ENCODE measurements around the gene SMARCA2. TPM values are rescaled to one million over a fixed set of nuclear protein-coding genes. Genes with fewer than 3 reads are reported as not detected.
A peak's percentile ranks its signal among the peaks of the same experiment; 100 is the strongest.

Gene SMARCA2
- total and polyA plus RNA-seq, 10 of the 15 experiments (the other 5 are each of a cell fraction or from before 2014, with no cell fraction given): 100 to 392 (median 204) TPM

DNA sequence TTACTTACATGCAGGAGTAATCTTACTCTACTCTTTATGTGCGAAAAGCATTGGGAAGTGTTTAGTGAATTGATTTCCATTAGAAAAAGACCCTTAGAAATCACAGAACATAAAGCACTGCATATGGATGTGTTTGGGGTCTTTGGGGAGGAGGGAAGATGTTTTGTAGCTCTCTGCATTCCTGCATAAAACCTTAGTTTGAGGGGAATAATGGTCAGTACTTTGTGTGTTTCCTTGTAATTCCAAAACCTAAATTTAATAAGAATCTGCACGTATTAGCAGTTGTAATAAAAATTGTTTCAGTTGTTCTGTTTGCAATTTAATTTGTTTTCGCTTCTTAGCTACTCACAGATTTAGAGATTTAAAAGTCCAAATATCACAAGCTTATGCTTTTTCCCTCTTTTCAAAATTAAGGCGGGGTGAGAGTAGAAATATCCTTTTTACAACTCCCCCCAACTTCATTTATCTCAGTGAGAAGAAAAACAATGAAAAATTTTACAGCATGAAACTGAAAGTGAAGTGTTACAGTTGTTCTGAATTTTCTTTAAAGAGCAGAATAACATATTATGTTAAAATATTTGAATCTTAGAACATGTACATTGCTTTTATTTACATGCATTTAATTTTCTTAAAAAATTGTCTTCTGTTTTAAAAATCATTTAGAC, 143.8 kb downstream of the SMARCA2 start:
- peaks cover 83% of the 10 kb centered on the region for H3K79me2 ChIP-seq (ENCODE audit: control insufficient read depth, insufficient read depth, low read length)
- 0% methylated on average over 4 of the region's 4 CpGs for WGBS (ENCODE audit: insufficient coverage, insufficient replicate concordance, low lambda C conversion rate, missing lambda C conversion rate)
- H4K20me1 ChIP-seq (ENCODE audit: control insufficient read depth, insufficient read depth): no peaks in the 10 kb centered on the region
- peak overlapping the region; percentile 95 for H3K4me2 ChIP-seq (ENCODE audit: control insufficient read depth, insufficient read depth)
- H3K4me1 ChIP-seq (ENCODE audit: control insufficient read depth, insufficient read depth, low read length): peaks cover 9% of the 10 kb centered on the region; the same call in 1 of the 2 replicates
- no peak for DNase-seq (ENCODE audit: low read depth, low spot score)
- H3K27ac ChIP-seq (ENCODE audit: control insufficient read depth, insufficient read depth): peak overlapping the region; percentile 75
- BruUV-seq (replicated peaks): no TSS peak
- intact Hi-C loops (cut with micrococcal nuclease; ENCODE audit: unreplicated experiment): loop anchor here (5.0 to 10.0 kb wide), 2 partner anchors 282 to 566 kb away; no protein-coding TSS in a partner anchor
- H3K9ac ChIP-seq (ENCODE audit: control insufficient read depth, insufficient read depth, low read length): peak overlapping the region; percentile 80
- no peak for FAIRE-seq
- ChIA-PET POLR2A (interaction anchor here (0.6 to 1.3 kb wide), 3 partner anchors 145 to 685 kb away, joined by 3 to 8 read pairs (median 7); partner anchors contain the start of gene PUM3), RAD21 (ENCODE audit: unreplicated experiment) (interaction anchor here (2.1 kb wide), 1 partner anchor 12 kb away, joined by 7 read pairs; no protein-coding TSS in a partner anchor), SMC1A (ENCODE audit: uncharacterized antibody, unreplicated experiment) (interaction anchor here (0.8 to 2.5 kb wide), 8 partner anchors 9 to 53 kb away, joined by 3 to 9 read pairs (median 4); no protein-coding TSS in a partner anchor), CTCF (interaction anchor here (0.9 to 3.7 kb wide), 5 partner anchors 22 to 570 kb away, joined by 3 to 14 read pairs (median 5); no protein-coding TSS in a partner anchor)
- in situ Hi-C loops (cut with MboI): no loop called here
- no peaks in the 10 kb centered on the region for H3K27me3 ChIP-seq (replicated peaks in 1 of 2; ENCODE audit: control insufficient read depth in 2 of 2, insufficient read depth in 2 of 2, low read length in 1 of 2)
- H3K36me3 ChIP-seq (ENCODE audit: control insufficient read depth in 2 of 2, insufficient read depth in 2 of 2, low read length in 1 of 2): peaks cover 7 to 17% of the 10 kb centered on the region in 2 experiments
- no peaks in the 10 kb centered on the region for H3K9me3 ChIP-seq (replicated peaks; ENCODE audit: control insufficient read depth, insufficient read depth, low read length)
- H2AFZ ChIP-seq (ENCODE audit: control insufficient read depth, low read depth, low read length): no peak overlapping the region
- ATAC-seq: peak; percentile 16; the same call in 1 of the 3 replicates
- peak overlapping the region; percentile 79 for H3K4me3 ChIP-seq
- TF ChIP-seq IKZF1 (conservative IDR thresholded peaks at IDR 0.05) (no peak), BHLHE40 (IDR thresholded peaks at IDR 0.05; ENCODE audit: borderline replicate concordance in 1 of 2, low read depth in 2 of 2, low read length in 1 of 2) (no peak), NFYB (IDR thresholded peaks at IDR 0.05; ENCODE audit: insufficient read depth, low read depth, low read length) (no peak), ATF7 (IDR thresholded peaks at IDR 0.05; ENCODE audit: low read depth) (no peak), CBX5 (IDR thresholded peaks at IDR 0.05; ENCODE audit: low read depth) (no peak), MYB (IDR thresholded peaks at IDR 0.05; ENCODE audit: borderline replicate concordance, low read depth, low read length) (no peak), FOXK2 (IDR thresholded peaks at IDR 0.05) (no peak), RBBP5 (conservative IDR thresholded peaks at IDR 0.05) (no peak), SIX5 (IDR thresholded peaks at IDR 0.05; ENCODE audit: low read depth, low read length, severe bottlenecking) (no peak), KLF5 (IDR thresholded peaks at IDR 0.05; ENCODE audit: partially characterized antibody) (no peak), SUZ12 (IDR thresholded peaks at IDR 0.05; ENCODE audit: unreplicated experiment) (no peak), BCL11A (IDR thresholded peaks at IDR 0.05; ENCODE audit: low read depth, low read length) (no peak), GABPA (IDR thresholded peaks at IDR 0.05; ENCODE audit: low read depth) (no peak), EGR1 (IDR thresholded peaks at IDR 0.05; ENCODE audit: borderline replicate concordance in 1 of 2, low read depth in 2 of 2, low read length in 2 of 2) (no peak), TAF1 (IDR thresholded peaks at IDR 0.05; ENCODE audit: borderline replicate concordance, low read depth, low read length) (no peak), SMAD1 (IDR thresholded peaks at IDR 0.05; ENCODE audit: low read depth, partially characterized antibody) (no peak)
- TF ChIP-seq, protein P1, sequence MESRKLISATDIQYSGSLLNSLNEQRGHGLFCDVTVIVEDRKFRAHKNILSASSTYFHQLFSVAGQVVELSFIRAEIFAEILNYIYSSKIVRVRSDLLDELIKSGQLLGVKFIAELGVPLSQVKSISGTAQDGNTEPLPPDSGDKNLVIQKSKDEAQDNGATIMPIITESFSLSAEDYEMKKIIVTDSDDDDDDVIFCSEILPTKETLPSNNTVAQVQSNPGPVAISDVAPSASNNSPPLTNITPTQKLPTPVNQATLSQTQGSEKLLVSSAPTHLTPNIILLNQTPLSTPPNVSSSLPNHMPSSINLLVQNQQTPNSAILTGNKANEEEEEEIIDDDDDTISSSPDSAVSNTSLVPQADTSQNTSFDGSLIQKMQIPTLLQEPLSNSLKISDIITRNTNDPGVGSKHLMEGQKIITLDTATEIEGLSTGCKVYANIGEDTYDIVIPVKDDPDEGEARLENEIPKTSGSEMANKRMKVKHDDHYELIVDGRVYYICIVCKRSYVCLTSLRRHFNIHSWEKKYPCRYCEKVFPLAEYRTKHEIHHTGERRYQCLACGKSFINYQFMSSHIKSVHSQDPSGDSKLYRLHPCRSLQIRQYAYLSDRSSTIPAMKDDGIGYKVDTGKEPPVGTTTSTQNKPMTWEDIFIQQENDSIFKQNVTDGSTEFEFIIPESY (IDR thresholded peaks at IDR 0.05): no peak
- TF ChIP-seq, protein P2, sequence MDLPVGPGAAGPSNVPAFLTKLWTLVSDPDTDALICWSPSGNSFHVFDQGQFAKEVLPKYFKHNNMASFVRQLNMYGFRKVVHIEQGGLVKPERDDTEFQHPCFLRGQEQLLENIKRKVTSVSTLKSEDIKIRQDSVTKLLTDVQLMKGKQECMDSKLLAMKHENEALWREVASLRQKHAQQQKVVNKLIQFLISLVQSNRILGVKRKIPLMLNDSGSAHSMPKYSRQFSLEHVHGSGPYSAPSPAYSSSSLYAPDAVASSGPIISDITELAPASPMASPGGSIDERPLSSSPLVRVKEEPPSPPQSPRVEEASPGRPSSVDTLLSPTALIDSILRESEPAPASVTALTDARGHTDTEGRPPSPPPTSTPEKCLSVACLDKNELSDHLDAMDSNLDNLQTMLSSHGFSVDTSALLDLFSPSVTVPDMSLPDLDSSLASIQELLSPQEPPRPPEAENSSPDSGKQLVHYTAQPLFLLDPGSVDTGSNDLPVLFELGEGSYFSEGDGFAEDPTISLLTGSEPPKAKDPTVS (IDR thresholded peaks at IDR 0.05; ENCODE audit: low read depth, low read length): no peak

Data from GM12878 (cell line).